OCI-LY3 (cell line): ENCODE measurements around the gene EIF4G1.

Source experiments
- H2AFZ ChIP-seq: fragments of 200-600, 300-600 bp; shearing (Covaris generic); 2 replicates; pipeline ENCODE4 v1.6.0; 2014; ENCODE audit warnings: antibody characterized with exemption, low read depth, low read length
- H3K27ac ChIP-seq: fragments of 200-600, 300-600 bp; sonication (generic); 2 replicates; pipeline ENCODE4 v1.5.1; 2014; ENCODE audit warnings: mild to moderate bottlenecking, low read length, moderate library complexity, mixed read lengths
- H3K27me3 ChIP-seq: fragments of 200-600, 300-600 bp; sonication (generic); 2 replicates; pipeline ENCODE4 v1.6.1; 2014; ENCODE audit warnings: low read depth, low read length, mixed read lengths
- H3K36me3 ChIP-seq: fragments of 200-600, 300-600 bp; sonication (generic); replicated peaks from 2 replicates; pipeline ENCODE3; 2014; ENCODE audit warnings: low read depth, low read length, mixed read lengths
- H3K4me1 ChIP-seq: fragments of 300-600, 200-600 bp; sonication (generic); 2 replicates; pipeline ENCODE4 v1.6.1; 2014; ENCODE audit warnings: low read length, mixed read lengths
- H3K4me2 ChIP-seq: fragments of 200-600, 300-600 bp; sonication (generic); 2 replicates; pipeline ENCODE4 v1.6.1; 2014; ENCODE audit warnings: low read length, mixed read lengths
- H3K4me3 ChIP-seq: fragments of 300-600, 200-600 bp; sonication (generic); 2 replicates; pipeline ENCODE4 v1.5.1; 2014; ENCODE audit warnings: antibody characterized with exemption, mild to moderate bottlenecking, low read length, moderate library complexity
- H3K79me2 ChIP-seq: fragments of 300-600, 200-600 bp; shearing (Covaris generic); 2 replicates; pipeline ENCODE4 v1.6.1; 2014; ENCODE audit warnings: mild to moderate bottlenecking, low read length, mixed read lengths
- H3K9ac ChIP-seq: fragments of 300-600, 200-600 bp; shearing (Covaris generic); 2 replicates; pipeline ENCODE4 v1.6.0; 2014; ENCODE audit warnings: mild to moderate bottlenecking, low read length, moderate library complexity
- H3K9me3 ChIP-seq: fragments of 200-600, 300-600 bp; shearing (Covaris generic); 2 replicates; pipeline ENCODE4 v1.6.1; 2014; ENCODE audit warnings: low read length, mixed read lengths; ENCODE audit not compliant: insufficient read depth
- H4K20me1 ChIP-seq: fragments of 200-600, 300-600 bp; sonication (generic); 2 replicates; pipeline ENCODE4 v1.6.1; 2016; ENCODE audit warnings: low read length, mixed read lengths; ENCODE audit not compliant: insufficient read depth
- CTCF ChIP-seq: fragments of 200-600, 300-600 bp; sonication (generic); IDR thresholded peaks from 2 replicates; pipeline ENCODE4 v1.5.1; 2014; ENCODE audit warnings: antibody characterized with exemption, low read length, low read depth
- EZH2phosphoT487 ChIP-seq: fragments of 200-600 bp; shearing (Covaris generic); IDR thresholded peaks from 2 replicates; pipeline ENCODE4 v1.6.1; 2018; ENCODE audit warnings: antibody characterized with exemption, mixed run types, low read depth

Gene EIF4G1

GRCh38 chr3:184322731-184323487 lies 8.5 kb downstream of the EIF4G1 start:
- Histone ChIP-seq H4K20me1 (peaks cover 52% of the 10 kb centered on the region), H3K4me2 (no peak overlapping the region), H3K9me3 (no peaks in the 10 kb centered on the region), H3K79me2 (peaks cover 80% of the 10 kb centered on the region), H3K4me3 (no peak overlapping the region), H3K9ac (no peak overlapping the region), H3K27me3 (no peaks in the 10 kb centered on the region), H3K27ac (no peak overlapping the region), H2AFZ (no peak overlapping the region), H3K4me1 (no peaks in the 10 kb centered on the region), H3K36me3 (peaks cover 86% of the 10 kb centered on the region)
- TF ChIP-seq EZH2phosphoT487 (no peak), CTCF (no peak)

GRCh38 chr3:184323696-184324095 lies 9.3 kb downstream of the EIF4G1 start:
- Histone ChIP-seq H3K36me3 (peaks cover 89% of the 10 kb centered on the region), H3K27me3 (no peaks in the 10 kb centered on the region), H3K9ac (no peak overlapping the region), H3K4me1 (no peaks in the 10 kb centered on the region), H3K9me3 (no peaks in the 10 kb centered on the region), H2AFZ (no peak overlapping the region), H3K79me2 (peaks cover 73% of the 10 kb centered on the region), H4K20me1 (peaks cover 45% of the 10 kb centered on the region), H3K4me2 (no peak overlapping the region), H3K4me3 (no peak overlapping the region), H3K27ac (no peak overlapping the region)
- TF ChIP-seq CTCF (no peak), EZH2phosphoT487 (no peak)

- Histone ChIP-seq H3K4me2 (no peak overlapping the region), H3K27me3 (no peaks in the 10 kb centered on the region), H2AFZ (no peak overlapping the region), H4K20me1 (peaks cover 30% of the 10 kb centered on the region), H3K4me1 (no peaks in the 10 kb centered on the region), H3K36me3 (peaks cover 92% of the 10 kb centered on the region), H3K79me2 (peaks cover 57% of the 10 kb centered on the region), H3K27ac (no peak overlapping the region), H3K9ac (no peak overlapping the region), H3K4me3 (no peak overlapping the region), H3K9me3 (no peaks in the 10 kb centered on the region)
- TF ChIP-seq EZH2phosphoT487 (no peak), CTCF (no peak)
Measured at GRCh38 chr3:184325269-184325668, 10.9 kb downstream of the EIF4G1 start.

- H3K27me3 ChIP-seq: no peaks in the 10 kb centered on the region
- H3K9me3 ChIP-seq: no peaks in the 10 kb centered on the region
- H3K4me1 ChIP-seq: no peaks in the 10 kb centered on the region
- peaks cover 89% of the 10 kb centered on the region for H3K36me3 ChIP-seq
- peaks cover 52% of the 10 kb centered on the region; the same call in 1 of the 2 replicates for H3K79me2 ChIP-seq
- no peak overlapping the region for H2AFZ ChIP-seq
- no peak overlapping the region for H3K4me3 ChIP-seq
- no peak overlapping the region for H3K4me2 ChIP-seq
- H3K27ac ChIP-seq: no peak overlapping the region
- TF ChIP-seq CTCF (no peak), EZH2phosphoT487 (no peak)
- H3K9ac ChIP-seq: no peak overlapping the region
- peaks cover 25% of the 10 kb centered on the region for H4K20me1 ChIP-seq
Measured at GRCh38 chr3:184325715-184326369, 11.4 kb downstream of the EIF4G1 start.
